NCI-H187 (cell line): ENCODE results near the gene MAST3.

Experiments used
- DNase-seq, 2 experiments: peaks; one replicate each; lab custom pipeline; 2025; lab: John Stamatoyannopoulos, UW

The MAST3 gene

DNA sequence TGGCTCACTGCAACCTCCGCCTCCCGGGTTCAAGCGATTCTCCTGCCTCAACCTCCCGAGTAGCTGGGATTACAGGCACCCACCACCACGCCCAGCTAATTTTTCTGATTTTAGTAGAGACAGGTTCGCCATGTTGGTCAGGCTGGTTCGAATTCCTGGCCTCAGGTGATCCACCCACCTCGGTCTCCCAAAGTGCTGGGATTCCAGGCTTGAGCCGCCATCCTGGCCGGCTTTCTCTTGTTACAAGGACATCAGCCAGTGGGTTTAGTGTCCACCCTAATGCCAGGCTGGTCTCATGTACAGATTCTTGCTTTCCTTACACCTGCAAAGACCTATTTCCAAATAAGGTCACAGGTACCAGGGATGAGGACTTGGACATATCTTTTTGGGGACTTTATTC, 62.2 kb downstream of the MAST3 start:
- DNase-seq = no peak

GRCh38 chr19:18160493-18160970, 63.0 kb downstream of the MAST3 start:
- no peak for DNase-seq

DNA sequence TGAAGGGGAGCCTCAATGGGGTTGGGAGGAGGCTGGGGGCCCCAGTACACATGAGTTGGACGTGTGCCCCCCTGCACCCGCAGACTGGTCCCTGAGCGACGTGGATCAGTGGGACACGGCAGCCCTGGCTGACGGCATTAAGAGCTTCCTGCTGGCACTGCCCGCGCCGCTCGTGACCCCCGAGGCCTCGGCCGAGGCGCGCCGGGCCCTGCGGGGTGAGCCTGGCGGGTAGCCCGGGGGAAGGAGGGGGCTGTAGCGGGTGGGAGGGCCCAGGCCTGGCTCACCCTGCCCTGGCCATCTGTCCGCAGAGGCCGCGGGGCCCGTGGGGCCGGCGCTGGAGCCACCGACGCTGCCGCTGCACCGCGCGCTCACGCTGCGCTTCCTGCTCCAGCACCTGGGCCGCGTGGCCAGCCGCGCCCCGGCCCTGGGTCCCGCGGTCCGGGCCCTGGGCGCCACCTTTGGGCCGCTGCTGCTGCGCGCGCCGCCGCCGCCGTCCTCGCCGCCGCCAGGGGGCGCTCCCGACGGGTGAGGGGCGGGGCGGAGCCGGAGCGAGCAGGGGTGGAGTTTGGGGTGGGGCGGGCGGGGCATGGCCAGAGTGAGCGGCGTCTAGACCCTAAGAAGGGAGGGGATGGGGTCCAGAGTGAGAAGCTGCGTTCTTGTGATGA, 63.5 kb downstream of the MAST3 start:
- DNase-seq = peak in 1 of 2 experiments; percentile 15

GRCh38 chr19:18161636-18162002, 64.0 kb downstream of the MAST3 start:
- DNase-seq = no peak

DNA sequence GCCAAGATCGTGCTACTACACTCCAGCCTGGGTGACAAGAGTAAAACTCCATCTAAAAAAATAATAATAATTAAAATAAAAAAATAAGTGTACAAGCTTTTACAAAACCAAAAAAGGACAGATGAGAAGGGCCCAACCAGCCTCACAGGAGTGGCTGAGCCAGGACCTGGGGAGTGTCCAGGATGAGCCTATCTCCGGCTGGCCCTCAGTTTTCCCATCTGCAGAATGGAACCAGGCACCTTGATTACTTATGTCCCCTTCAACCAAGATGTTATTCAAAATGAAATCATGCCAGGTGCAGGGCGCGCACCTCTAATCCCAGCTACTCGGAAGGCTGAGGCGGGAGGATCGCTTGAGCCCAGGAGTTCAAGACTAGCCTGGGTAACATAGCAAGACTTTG, 66.5 kb downstream of the MAST3 start:
- DNase-seq = no peak

GRCh38 chr19:18165794-18166544, 68.4 kb downstream of the MAST3 start:
- DNase-seq = no peak

GRCh38 chr19:18167011-18167410, 69.4 kb downstream of the MAST3 start:
- no peak for DNase-seq

DNA sequence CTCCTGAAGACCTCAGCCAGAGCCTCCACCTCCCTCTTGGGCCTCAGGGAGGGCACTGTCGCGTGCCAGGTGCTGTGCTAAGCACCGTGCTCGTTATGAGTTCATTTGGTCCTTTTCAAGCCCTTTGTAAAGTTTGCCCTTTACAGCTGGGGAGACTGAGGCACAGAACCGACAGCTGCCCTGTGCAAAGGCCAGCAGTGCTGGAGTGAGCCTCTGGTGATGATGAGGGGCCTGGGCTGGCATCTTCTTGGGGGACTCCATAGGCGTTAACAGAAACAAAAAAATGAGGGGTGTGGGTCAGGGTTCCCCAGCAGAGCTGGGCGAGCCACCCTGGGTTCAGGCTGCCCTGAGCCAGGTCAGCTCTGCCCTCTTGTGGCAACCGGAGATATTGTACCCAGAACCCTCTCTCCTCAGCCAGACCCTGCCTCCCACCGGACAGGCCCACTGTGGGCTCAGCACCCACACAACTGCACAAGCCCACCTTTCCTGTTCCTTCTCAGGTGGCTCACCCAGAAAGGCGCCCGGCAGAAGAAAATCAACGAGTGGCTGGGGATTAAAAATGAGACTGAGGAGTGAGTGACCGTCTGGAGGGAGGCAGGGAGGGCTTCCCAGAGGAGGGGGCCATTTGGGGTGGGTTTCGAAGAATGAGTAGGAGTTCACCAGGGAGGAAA, 70.5 kb downstream of the MAST3 start:
- DNase-seq = no peak

DNA sequence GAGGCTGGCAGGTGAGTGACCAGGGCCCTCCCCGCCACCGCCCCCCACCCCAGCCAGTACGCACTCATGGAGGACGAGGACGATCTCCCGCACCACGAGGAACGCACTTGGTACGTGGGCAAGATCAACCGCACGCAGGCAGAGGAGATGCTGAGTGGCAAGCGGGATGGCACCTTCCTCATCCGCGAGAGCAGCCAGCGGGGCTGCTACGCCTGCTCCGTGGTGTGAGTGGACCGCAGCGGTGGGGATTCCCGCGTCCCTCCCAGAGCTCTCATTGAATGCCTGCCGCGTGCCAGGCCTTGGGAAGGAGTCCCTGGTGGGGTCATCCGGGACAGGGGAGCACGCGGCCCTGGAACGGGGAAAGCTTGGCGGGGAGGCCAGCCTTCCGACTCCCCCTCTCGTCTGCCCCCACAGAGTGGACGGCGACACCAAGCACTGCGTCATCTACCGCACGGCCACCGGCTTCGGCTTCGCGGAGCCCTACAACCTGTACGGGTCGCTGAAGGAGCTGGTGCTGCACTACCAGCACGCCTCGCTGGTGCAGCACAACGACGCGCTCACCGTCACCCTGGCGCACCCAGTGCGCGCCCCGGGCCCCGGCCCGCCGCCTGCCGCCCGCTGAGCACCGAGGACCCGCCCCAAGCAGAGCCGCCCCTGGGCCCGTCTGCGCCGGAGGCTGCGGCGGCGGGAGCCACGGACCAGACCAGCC, 71.2 kb downstream of the MAST3 start:
- no peak for DNase-seq

GRCh38 chr19:18170714-18171255, 73.2 kb downstream of the MAST3 start:
- no peak for DNase-seq

- DNase-seq = no peak
Observed at GRCh38 chr19:18171605-18172327, 74.2 kb downstream of the MAST3 start.

DNA sequence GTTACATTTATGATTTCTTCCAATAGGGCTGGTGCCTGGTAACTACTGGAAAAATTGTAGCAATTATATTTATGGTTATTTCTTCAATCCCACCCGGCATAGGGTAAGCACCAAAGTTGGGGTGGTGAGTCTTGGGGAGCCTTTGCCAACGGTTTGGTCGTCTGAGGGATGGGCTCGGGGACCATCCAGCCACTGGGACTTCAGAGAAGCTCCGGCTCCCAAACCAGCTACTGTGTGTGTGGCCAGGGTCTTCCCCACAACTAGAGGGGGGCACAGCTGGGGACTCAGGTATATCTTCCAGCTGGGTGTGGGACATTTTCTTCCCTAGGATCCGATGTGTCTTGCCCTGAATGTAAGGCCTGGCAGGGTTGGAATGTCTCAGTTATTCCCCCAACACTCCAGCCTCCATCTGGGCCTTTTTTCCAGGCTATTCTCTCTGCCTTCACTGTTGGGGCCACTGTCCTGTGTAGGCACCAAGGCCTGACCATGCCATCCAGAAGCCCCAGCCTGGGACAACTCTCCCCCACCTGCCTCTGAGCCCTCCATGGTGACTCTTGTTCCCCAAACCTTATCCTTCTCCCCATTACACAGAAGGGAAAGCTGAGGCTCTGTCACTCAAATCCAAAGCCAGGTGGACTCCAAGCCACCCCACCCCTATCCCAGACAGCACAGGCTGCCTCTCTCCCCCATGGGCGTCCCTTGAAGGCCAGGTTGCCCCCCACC, 74.9 kb downstream of the MAST3 start:
- no peak for DNase-seq

DNA sequence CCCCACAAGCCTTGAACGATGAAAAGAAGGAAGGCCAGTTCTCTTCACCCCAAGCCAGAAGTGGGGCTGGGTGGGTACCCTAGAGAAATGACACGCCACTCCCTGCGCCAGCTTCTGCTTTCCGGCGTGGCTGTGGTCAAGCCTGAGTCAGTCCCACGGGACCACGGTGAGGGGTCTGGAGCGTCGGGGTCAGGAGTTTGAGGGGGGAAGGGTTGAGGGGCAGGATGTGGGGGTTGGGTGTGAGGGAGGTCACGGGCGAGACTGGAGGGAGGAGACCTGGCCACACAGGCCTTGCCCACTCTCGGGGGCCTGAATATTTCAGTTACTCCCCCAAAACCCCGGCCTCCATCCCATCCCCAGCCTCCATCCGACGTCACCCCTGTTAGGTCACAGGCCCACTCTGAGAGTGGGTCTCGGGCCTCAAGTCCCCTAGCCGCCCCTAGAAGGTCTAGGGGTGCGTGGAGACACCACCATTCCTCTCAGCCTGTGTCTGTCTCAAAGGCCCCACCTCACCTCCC, 75.5 kb downstream of the MAST3 start:
- DNase-seq = no peak

GRCh38 chr19:18173572-18174288, 76.2 kb downstream of the MAST3 start, which contains the start of gene IFI30:
Gene IFI30 (plus strand): TSS chr19:18173813. CDS start chr19:18173842, 29 bp downstream.
- peak in 1 of 2 experiments; percentile 15 for DNase-seq

GRCh38 chr19:18174983-18175382, 77.4 kb downstream of the MAST3 start:
- no peak for DNase-seq

DNA sequence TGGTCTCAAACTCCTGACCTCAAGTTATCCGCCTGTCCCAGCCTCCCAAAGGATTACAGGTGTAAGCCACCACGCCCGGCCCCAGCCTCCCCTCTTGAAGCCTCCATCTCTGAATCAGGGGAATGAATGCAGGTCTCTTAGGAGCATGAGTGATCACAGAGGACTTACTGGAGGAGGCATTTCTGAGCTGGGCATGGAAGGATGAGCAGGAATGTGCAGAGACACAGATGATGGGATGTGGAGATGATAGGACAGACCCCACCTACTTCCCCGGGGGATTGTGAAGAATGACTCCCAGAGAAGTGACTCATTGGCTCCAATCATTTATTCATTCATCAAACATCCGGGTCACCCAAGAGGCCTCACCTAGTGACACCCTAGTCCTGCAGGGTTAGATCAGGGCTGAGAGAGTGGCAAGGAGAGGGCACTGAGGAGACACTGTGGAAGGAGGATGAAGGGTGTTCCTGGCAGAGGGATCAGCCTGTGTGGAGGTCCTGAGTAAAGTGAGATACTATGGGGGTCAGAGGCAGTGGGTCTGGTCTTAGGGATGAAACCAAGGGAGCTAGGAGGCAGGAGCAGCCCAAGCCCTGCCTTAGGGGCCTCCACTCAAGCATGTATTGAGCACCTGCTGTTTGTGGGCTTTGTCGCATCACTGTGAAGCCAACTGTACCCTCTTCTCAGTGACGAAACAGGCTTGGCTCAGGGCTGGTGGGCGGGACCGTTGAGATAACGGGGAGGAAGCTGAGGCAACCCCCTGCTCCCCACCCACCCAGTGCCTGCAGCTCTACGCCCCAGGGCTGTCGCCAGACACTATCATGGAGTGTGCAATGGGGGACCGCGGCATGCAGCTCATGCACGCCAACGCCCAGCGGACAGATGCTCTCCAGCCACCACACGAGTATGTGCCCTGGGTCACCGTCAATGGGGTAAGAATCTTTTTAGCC, 79.1 kb downstream of the MAST3 start:
- no peak for DNase-seq

GRCh38 chr19:18179957-18180356, 82.4 kb downstream of the MAST3 start:
- no peak for DNase-seq

- DNase-seq = no peak
Observed at GRCh38 chr19:18183529-18183928, 86.0 kb downstream of the MAST3 start.

GRCh38 chr19:18185538-18185937, 88.0 kb downstream of the MAST3 start:
- DNase-seq = no peak
